Spleen (tissue), 11 donors: ENCODE results near the gene LRRC75A. TPM values are rescaled to one million over a fixed set of nuclear protein-coding genes. Genes with fewer than 3 reads are reported as not detected.
A peak's percentile ranks its signal among the peaks of the same experiment; 100 is the strongest.

Experiments
- DNase-seq: peaks from one replicate; pipeline ENCODE4 v3.0.0-alpha.2; 2020
- H3K27ac ChIP-seq, 8 donors: fragments of 200-600 bp; sonication (generic) in 7 of 8; 1 replicate in 4 of 8; 2 replicates in 4 of 8; pipeline versions ENCODE4 v1.5.0 to v1.8.0; 2016 to 2021; ENCODE audit warnings: inconsistent platforms in 4 of 8, mild to moderate bottlenecking in 4 of 8, moderate library complexity in 1 of 8
- H3K27me3 ChIP-seq, 7 donors: fragments of 200-600 bp; sonication (generic) in 6 of 7; replicated peaks in 1 of 7; 1 replicate in 4 of 7; 2 replicates in 3 of 7; pipeline versions ENCODE4 v1.5.0 to v1.8.0; 2016 to 2021; ENCODE audit warnings: inconsistent platforms in 3 of 7, mild to moderate bottlenecking in 1 of 7
- H3K36me3 ChIP-seq, 6 donors: fragments of 200-600 bp; sonication (generic) in 5 of 6; 1 replicate in 4 of 6; 2 replicates in 2 of 6; pipeline versions ENCODE4 v1.5.0 to v1.8.0; 2016 to 2021; ENCODE audit warnings: inconsistent platforms in 2 of 6
- H3K4me1 ChIP-seq, 6 donors: fragments of 200-600 bp; sonication (generic) in 5 of 6; 1 replicate in 3 of 6; 2 replicates in 3 of 6; pipeline versions ENCODE4 v1.5.0 to v1.8.0; 2016 to 2021; ENCODE audit warnings: inconsistent platforms in 3 of 6
- H3K4me3 ChIP-seq, 8 donors: fragments of 200-600 bp; sonication (generic) in 7 of 8; 1 replicate in 4 of 8; 2 replicates in 4 of 8; pipeline versions ENCODE4 v1.5.0 to v1.8.0; 2016 to 2021; ENCODE audit warnings: inconsistent platforms in 4 of 8, mild to moderate bottlenecking in 4 of 8, moderate library complexity in 2 of 8
- H3K9me3 ChIP-seq, 8 donors: fragments of 200-600 bp; sonication (generic) in 7 of 8; 1 replicate in 4 of 8; 2 replicates in 4 of 8; pipeline versions ENCODE4 v1.5.0 to v1.8.0; 2016 to 2021; ENCODE audit warnings: inconsistent platforms in 4 of 8
- CTCF ChIP-seq, 11 experiments: fragments of 200-600 bp in 7 of 11; fragments of 450-650 bp in 4 of 11; sonication (generic) in 4 of 11; IDR thresholded peaks in 8 of 11; conservative IDR thresholded peaks in 3 of 11; 1 replicate in 7 of 11; 2 replicates in 4 of 11; pipeline versions ENCODE4 v1.4.0 to v1.8.0; 2016 to 2021; ENCODE audit warnings: antibody characterized with exemption in 11 of 11, inconsistent platforms in 4 of 11, mild to moderate bottlenecking in 1 of 11
- POLR2A ChIP-seq, 3 donors: fragments of 450-650 bp; IDR thresholded peaks; one replicate each; pipeline ENCODE4 v1.5.1; 2017; ENCODE audit warnings: antibody characterized with exemption in 3 of 3, mild to moderate bottlenecking in 1 of 3
- POLR2AphosphoS5 ChIP-seq, 3 donors: sonication (generic); formaldehyde crosslinking; IDR thresholded peaks; one replicate each; pipeline ENCODE4 v1.5.1; 2017; ENCODE audit warnings: antibody characterized with exemption in 3 of 3
- WGBS, 5 donors: extraction: QIAGEN DNeasy Blood & Tissue Kit in 3 of 5; methylation state at CpG; one replicate each; pipeline versions ENCODE4 v1.1.5 to v1.1.7; 2013 to 2018; 5-methylcytosine and 5-hydroxymethylcytosine counted together
- intact Hi-C: fragments of 100-400 bp; cut with DNase I; formaldehyde crosslinking; loops from one replicate; pipeline ENCODE4 v1.15.0; 2023; ENCODE audit warnings: low total_unique reads
- polyA plus RNA-seq, 3 donors: library from polyadenylated mRNA; stranded (reverse); fragments of 200-250 nt; gene quantifications; one replicate each; pipeline ENCODE4 v1.2.1, GENCODE V29; 2013
- total RNA-seq, 7 donors: library from RNA; depleted of rRNA in 3 of 7; stranded (reverse); fragments of >200 nt in 3 of 7; fragmentation: NEBNext Ultra II Directional in 4 of 7; extraction: Animal tissue kit (Norgen Biotek cat#: 25700) in 4 of 7; gene quantifications; one replicate each; pipeline versions ENCODE4 v1.1.0 to v1.2.1, GENCODE V29; 2016 to 2021
- donor health status: healthy with polysubstance abuse.
- donor health status: DM: no; HTN: no; CAD: no; lungs with moderate emphysema.
- donor health status: DM: no; HTN: no; CAD: no.
- donor health status: Bipolar disorder and iron deficiency.
- donor health status: healthy.
- donor health status: DM: no; HTN: no; CAD: no.
- donor health status: DM: yes; HTN: yes; CAD: no.

The LRRC75A gene
- total and polyA plus RNA-seq, 10 donors, result 4.2 to 26.4 (median 19.3) TPM

GRCh38 chr17:16495561-16495960 is 3.6 kb upstream of the LRRC75A start:
- intact Hi-C loops, result no loop called here
- peaks cover 0 to 23% (median 0%) of the 10 kb centered on the region in 7 donors for H3K27me3 ChIP-seq
- no peak overlapping the region for H3K4me3 ChIP-seq
- no peaks in the 10 kb centered on the region for H3K36me3 ChIP-seq
- no peak overlapping the region for H3K27ac ChIP-seq
- 75 to 90% (median 83%) methylated on average over 4 of the region's 4 CpGs for WGBS, 5 donors
- TF ChIP-seq CTCF (IDR thresholded peaks at IDR 0.05 in 8 of 11, conservative IDR thresholded peaks at IDR 0.05 in 3 of 11) (no peak), POLR2A (IDR thresholded peaks at IDR 0.05) (no peak), POLR2AphosphoS5 (IDR thresholded peaks at IDR 0.05) (no peak)
- no peaks in the 10 kb centered on the region for H3K9me3 ChIP-seq
- DNase-seq, result peak; percentile 32
- peaks cover 5 to 22% (median 14%) of the 10 kb centered on the region in 6 donors for H3K4me1 ChIP-seq

DNA sequence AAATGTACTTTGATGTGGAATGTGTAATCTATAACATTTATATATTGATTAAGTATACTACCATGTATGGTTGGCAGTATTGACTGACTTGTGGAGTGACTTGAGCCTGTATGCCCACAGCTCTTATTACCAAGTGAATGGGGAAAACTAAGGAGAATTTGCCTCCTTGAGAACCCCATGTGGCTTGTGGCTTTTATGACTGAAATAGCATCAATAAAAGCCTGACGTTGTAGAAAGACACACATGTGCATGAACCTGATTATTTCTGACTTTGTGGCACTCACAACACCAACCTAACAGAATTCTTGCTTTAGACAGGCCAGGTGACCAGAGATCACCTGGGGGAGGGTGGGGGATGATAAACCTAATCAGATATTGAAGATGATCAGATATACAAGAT is 2.1 kb upstream of the LRRC75A start:
- intact Hi-C loops, result no loop called here
- Histone ChIP-seq H3K4me3 (no peak overlapping the region), H3K27ac (no peak overlapping the region), H3K27me3 (peaks cover 0 to 23% (median 0%) of the 10 kb centered on the region in 7 donors), H3K4me1 (peaks cover 8 to 37% (median 25%) of the 10 kb centered on the region in 6 donors), H3K9me3 (no peaks in the 10 kb centered on the region), H3K36me3 (no peaks in the 10 kb centered on the region)
- no peak for TF ChIP-seq CTCF (IDR thresholded peaks at IDR 0.05 in 8 of 11, conservative IDR thresholded peaks at IDR 0.05 in 3 of 11)
- 18 to 43% (median 24%) methylated on average over 1 of the region's 1 CpG for WGBS, 5 donors
- DNase-seq, result no peak

DNA sequence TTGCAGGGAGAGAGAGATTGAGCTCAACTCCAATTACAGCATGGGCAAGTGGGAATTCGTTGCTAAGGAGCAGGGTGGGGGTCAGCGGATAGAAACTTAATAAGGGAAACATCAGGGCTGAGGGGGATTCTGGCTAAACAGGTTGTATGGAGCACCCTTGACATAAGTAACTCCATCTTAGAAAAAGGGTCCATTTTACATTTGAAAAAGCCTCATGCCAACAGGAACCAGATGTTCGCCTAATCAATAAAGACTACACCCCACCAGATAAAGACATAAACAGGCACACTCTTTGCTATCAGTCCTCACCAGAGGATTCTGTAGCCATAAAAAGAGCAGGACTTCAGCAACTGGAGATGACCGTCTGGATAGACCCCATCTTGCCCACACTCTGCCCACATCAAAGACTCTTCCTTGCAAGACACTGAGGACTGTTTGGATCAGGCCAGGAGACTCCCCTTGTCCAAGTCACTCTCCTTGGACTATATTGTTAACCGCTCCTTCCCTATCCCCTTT is 1.6 kb upstream of the LRRC75A start:
- TF ChIP-seq POLR2AphosphoS5 (IDR thresholded peaks at IDR 0.05) (no peak), POLR2A (IDR thresholded peaks at IDR 0.05) (no peak), CTCF (IDR thresholded peaks at IDR 0.05 in 8 of 11, conservative IDR thresholded peaks at IDR 0.05 in 3 of 11) (no peak)
- 86 to 96% (median 89%) methylated on average over 5 of the region's 5 CpGs for WGBS, 5 donors
- no peak overlapping the region for H3K27ac ChIP-seq
- DNase-seq, result no peak
- H3K36me3 ChIP-seq, result no peaks in the 10 kb centered on the region
- no peak overlapping the region for H3K4me3 ChIP-seq
- peaks cover 0 to 23% (median 0%) of the 10 kb centered on the region in 7 donors for H3K27me3 ChIP-seq
- intact Hi-C loops, result no loop called here
- peaks cover 9 to 41% (median 28%) of the 10 kb centered on the region in 6 donors for H3K4me1 ChIP-seq
- H3K9me3 ChIP-seq, result no peaks in the 10 kb centered on the region

GRCh38 chr17:16492613-16493530 is 879 bp upstream of the LRRC75A start:
- peak overlapping the region in 6 of 8 donors; percentile 47 to 73 (median 64) for H3K27ac ChIP-seq
- TF ChIP-seq CTCF (IDR thresholded peaks at IDR 0.05 in 8 of 11, conservative IDR thresholded peaks at IDR 0.05 in 3 of 11), result no peak
- TF ChIP-seq POLR2AphosphoS5 (IDR thresholded peaks at IDR 0.05), result no peak
- no peak for TF ChIP-seq POLR2A (IDR thresholded peaks at IDR 0.05)
- no peaks in the 10 kb centered on the region for H3K36me3 ChIP-seq
- intact Hi-C loops, result no loop called here
- DNase-seq, result no peak
- peaks cover 12 to 48% (median 36%) of the 10 kb centered on the region in 6 donors for H3K4me1 ChIP-seq
- 77 to 86% (median 82%) methylated on average over 19 to 27 of the region's 27 CpGs for WGBS, 5 donors
- H3K27me3 ChIP-seq, result peaks cover 0 to 23% (median 0%) of the 10 kb centered on the region in 7 donors
- peak overlapping the region; percentile 31 to 90 (median 72) for H3K4me3 ChIP-seq
- no peaks in the 10 kb centered on the region for H3K9me3 ChIP-seq
